GM23338 (cell line): ENCODE data around the gene TRAF3IP1. TPM values are rescaled to one million over a fixed set of nuclear protein-coding genes. Genes with fewer than 3 reads are reported as not detected.
A peak's percentile ranks its signal among the peaks of the same experiment; 100 is the strongest.

Experiments
- ATAC-seq: fragments of 200-7000 bp; cut with Tn5 transposase; 3 replicates; pipeline ENCODE4 v1.9.1; 2020
- DNase-seq: peaks from one replicate; pipeline ENCODE4 v3.0.0-alpha.2; 2015; ENCODE audit warnings: low spot score
- H2AFZ ChIP-seq: fragments of 200-600 bp; sonication (generic); 2 replicates; pipeline ENCODE4 v1.8.0; 2016; ENCODE audit warnings: antibody characterized with exemption, mild to moderate bottlenecking, moderate library complexity
- H3F3A ChIP-seq: fragments of 200-600 bp; sonication (generic); replicated peaks from 2 replicates; pipeline ENCODE4 v1.8.0; 2017; ENCODE audit warnings: antibody characterized with exemption, mixed run types, low read depth
- H3K27ac ChIP-seq: fragments of 200-600 bp; sonication (generic); 2 replicates; pipeline ENCODE4 v1.6.1; 2016; ENCODE audit warnings: low read depth
- H3K27me3 ChIP-seq: fragments of 200-600 bp; sonication (generic); 2 replicates; pipeline ENCODE4 v1.8.0; 2016; ENCODE audit warnings: mild to moderate bottlenecking, mixed run types, moderate library complexity; ENCODE audit not compliant: insufficient read depth
- H3K36me3 ChIP-seq: fragments of 200-600 bp; sonication (generic); 2 replicates; pipeline ENCODE4 v1.8.0; 2016; ENCODE audit warnings: mild to moderate bottlenecking; ENCODE audit not compliant: insufficient read depth
- H3K4me1 ChIP-seq: fragments of 200-600 bp; sonication (generic); 2 replicates; pipeline ENCODE4 v1.8.0; 2016; ENCODE audit warnings: mild to moderate bottlenecking, moderate library complexity; ENCODE audit not compliant: insufficient read depth
- H3K4me2 ChIP-seq: fragments of 200-600 bp; sonication (generic); 2 replicates; pipeline ENCODE4 v1.7.1; 2017; ENCODE audit warnings: mixed run types
- H3K4me3 ChIP-seq: fragments of 200-600 bp; sonication (generic); 2 replicates; pipeline ENCODE4 v1.6.1; 2016; ENCODE audit warnings: mixed run types
- H3K79me2 ChIP-seq: fragments of 200-600 bp; sonication (generic); replicated peaks from 2 replicates; pipeline ENCODE4 v1.8.0; 2017; ENCODE audit warnings: mild to moderate bottlenecking; ENCODE audit not compliant: insufficient read depth
- H3K9me2 ChIP-seq: fragments of 200-600 bp; sonication (generic); 2 replicates; pipeline ENCODE4 v1.8.0; 2017; ENCODE audit not compliant: insufficient read depth
- H4K20me1 ChIP-seq: fragments of 200-600 bp; sonication (generic); replicated peaks from 2 replicates; pipeline ENCODE4 v1.8.0; 2017; ENCODE audit warnings: mild to moderate bottlenecking; ENCODE audit not compliant: insufficient read depth
- H3K27ac Mint-ChIP-seq: 2 replicates; pipeline ENCODE4 v1.8.0; 2020; ENCODE audit warnings: inconsistent platforms, mild to moderate bottlenecking, moderate library complexity, mixed read lengths
- H3K27me3 Mint-ChIP-seq: 3 replicates; pipeline ENCODE4 v1.8.0; 2022; ENCODE audit warnings: low read depth, mild to moderate bottlenecking, moderate library complexity, mixed read lengths, inconsistent platforms; ENCODE audit not compliant: insufficient read depth, poor library complexity
- H3K36me3 Mint-ChIP-seq: 3 replicates; pipeline ENCODE4 v1.8.0; 2021; ENCODE audit warnings: low read depth, mild to moderate bottlenecking, inconsistent platforms, moderate library complexity, mixed read lengths
- H3K4me1 Mint-ChIP-seq: 3 replicates; pipeline ENCODE4 v1.8.0; 2020; ENCODE audit warnings: mild to moderate bottlenecking, inconsistent platforms, mixed read lengths
- H3K4me3 Mint-ChIP-seq: 3 replicates; pipeline ENCODE4 v1.8.0; 2021; ENCODE audit warnings: moderate library complexity, mild to moderate bottlenecking, inconsistent platforms, mixed read lengths
- H3K9me3 Mint-ChIP-seq: 3 replicates; pipeline ENCODE4 v1.8.0; 2020; ENCODE audit warnings: moderate library complexity, mild to moderate bottlenecking, inconsistent platforms, mixed read lengths
- CREB1 ChIP-seq: fragments of 250-450 bp; sonication (Bioruptor Pico); IDR thresholded peaks from 2 replicates; pipeline ENCODE4 v1.5.0; 2020; ENCODE audit warnings: low read depth, mild to moderate bottlenecking, moderate library complexity
- CTCF ChIP-seq, 2 experiments: fragments of 200-600 bp in 1 of 2; sonication (generic) in 1 of 2; conservative IDR thresholded peaks; 2 replicates each; pipeline versions ENCODE4 v1.5.1 to v1.6.1; 2016 to 2017; ENCODE audit warnings: antibody characterized with exemption in 2 of 2, low read depth in 2 of 2, mild to moderate bottlenecking in 2 of 2, moderate library complexity in 1 of 2
- ETS1 ChIP-seq: IDR thresholded peaks from 2 replicates; pipeline ENCODE4 v1.6.1; 2016; ENCODE audit warnings: antibody characterized with exemption
- EZH2phosphoT487 ChIP-seq: fragments of 200-600 bp; sonication (generic); IDR thresholded peaks from one replicate; pipeline ENCODE4 v1.8.1; 2018; ENCODE audit warnings: antibody characterized with exemption; ENCODE audit not compliant: unreplicated experiment
- JUNB ChIP-seq: IDR thresholded peaks from one replicate; pipeline ENCODE4 v1.6.1; 2016; ENCODE audit warnings: antibody characterized with exemption; ENCODE audit not compliant: unreplicated experiment
- NANOG ChIP-seq: IDR thresholded peaks from 2 replicates; pipeline ENCODE4 v1.6.1; 2016; ENCODE audit warnings: antibody characterized with exemption, borderline replicate concordance
- STAT1 ChIP-seq: IDR thresholded peaks from one replicate; pipeline ENCODE4 v1.6.1; 2016; ENCODE audit warnings: antibody characterized with exemption; ENCODE audit not compliant: unreplicated experiment
- ZNF331 ChIP-seq: fragments of 250-450 bp; sonication (Bioruptor Pico); IDR thresholded peaks from 2 replicates; pipeline ENCODE4 v1.5.0; 2020; ENCODE audit warnings: low read depth, mild to moderate bottlenecking, moderate library complexity
- polyA plus RNA-seq: library from polyadenylated mRNA; unstranded; fragments of >200 nt; fragmentation: Nextera tagmentation; extraction: Ambion mirVana; gene quantifications from 2 replicates; pipeline ENCODE4 v1.2.1, GENCODE V29; 2016
- total RNA-seq: library from RNA; depleted of rRNA; stranded (reverse); fragments of >200 nt; shearing (Covaris generic); gene quantifications from 2 replicates; pipeline ENCODE4 v1.2.3, GENCODE V29; 2014

Gene TRAF3IP1
- total and polyA plus RNA-seq, 2 experiments from 2014 or later = 12.5 to 20.7 TPM

GRCh38 chr2:238362626-238363025, 42.3 kb downstream of the TRAF3IP1 start:
- no peak for DNase-seq
- Mint-ChIP-seq H3K9me3 (peaks cover 5% of the 10 kb centered on the region; the same call in 2 of the 3 replicates), H3K27me3 (no peaks in the 10 kb centered on the region)

GRCh38 chr2:238369591-238370040, 49.3 kb downstream of the TRAF3IP1 start:
- Histone ChIP-seq H3F3A (no peaks in the 10 kb centered on the region), H3K27ac (peak overlapping the region; percentile 62; the same call in 1 of the 2 replicates), H3K27me3 (no peaks in the 10 kb centered on the region), H3K79me2 (no peaks in the 10 kb centered on the region), H3K9me2 (no peaks in the 10 kb centered on the region), H4K20me1 (no peaks in the 10 kb centered on the region; the same call in 1 of the 2 replicates), H2AFZ (no peak overlapping the region), H3K4me1 (no peaks in the 10 kb centered on the region), H3K4me3 (no peak overlapping the region), H3K36me3 (no peaks in the 10 kb centered on the region), H3K4me2 (no peak overlapping the region)
- peaks cover 3% of the 10 kb centered on the region; the same call in 2 of the 3 replicates for H3K36me3 Mint-ChIP-seq
- H3K4me1 Mint-ChIP-seq = no peaks in the 10 kb centered on the region
- DNase-seq (no peak), ATAC-seq (no peak)
- TF ChIP-seq STAT1 = no peak
- TF ChIP-seq ZNF331 (CRISPR knock-in tag) = no peak
- TF ChIP-seq CREB1 (CRISPR knock-in tag) = no peak
- no peak for TF ChIP-seq JUNB
- no peak for TF ChIP-seq CTCF (conservative IDR thresholded peaks at IDR 0.05; ENCODE audit: low read depth in 2 of 2)
- no peak for TF ChIP-seq EZH2phosphoT487
- no peak overlapping the region for H3K4me3 Mint-ChIP-seq
- H3K9me3 Mint-ChIP-seq = peaks cover 3% of the 10 kb centered on the region; the same call in 2 of the 3 replicates
- H3K27ac Mint-ChIP-seq = no peak overlapping the region
- H3K27me3 Mint-ChIP-seq = no peaks in the 10 kb centered on the region

More at GRCh38 chr2:238362626-238363025, 42.3 kb downstream of the TRAF3IP1 start:
- H3K27ac Mint-ChIP-seq = no peak overlapping the region
- ATAC-seq = no peak
- H3K4me2 ChIP-seq = no peak overlapping the region
- H3K4me1 ChIP-seq = no peaks in the 10 kb centered on the region
- peaks cover 20% of the 10 kb centered on the region; the same call in 2 of the 3 replicates for H3K36me3 Mint-ChIP-seq
- H3K36me3 ChIP-seq = peaks cover 4% of the 10 kb centered on the region; the same call in 1 of the 2 replicates
- H2AFZ ChIP-seq = no peak overlapping the region
- no peak overlapping the region for H3K4me3 Mint-ChIP-seq
- no peaks in the 10 kb centered on the region for H3K27me3 ChIP-seq
- H3F3A ChIP-seq = no peaks in the 10 kb centered on the region
- H3K4me1 Mint-ChIP-seq = no peaks in the 10 kb centered on the region
- no peaks in the 10 kb centered on the region for H3K9me2 ChIP-seq
- H3K27ac ChIP-seq = no peak overlapping the region; the same call in 1 of the 2 replicates
- no peaks in the 10 kb centered on the region for H3K79me2 ChIP-seq
- TF ChIP-seq ETS1 = no peak
- no peak for TF ChIP-seq ZNF331 (CRISPR knock-in tag)
- TF ChIP-seq CREB1 (CRISPR knock-in tag) = no peak
- TF ChIP-seq CTCF (conservative IDR thresholded peaks at IDR 0.05; ENCODE audit: low read depth in 2 of 2) = no peak
- TF ChIP-seq NANOG = no peak
- TF ChIP-seq STAT1 = no peak
- H3K4me3 ChIP-seq = no peak overlapping the region
- H4K20me1 ChIP-seq = no peaks in the 10 kb centered on the region; the same call in 1 of the 2 replicates
